ENCODE results near the gene C11orf91.

GRCh38 chr11:33696411-33696810 lies 4.2 kb downstream of the C11orf91 start:
- TF ChIP-seq CTCF (IDR thresholded peaks at IDR 0.05) (no peak), POLR2A (IDR thresholded peaks at IDR 0.05) (no peak), EP300 (IDR thresholded peaks at IDR 0.05) (no peak)
